GM11168 (cell line): ENCODE results near the gene POU3F3.

Experiments used
- in situ Hi-C: fragments of 300-500 bp; cut with MboI; formaldehyde crosslinking; loops from one replicate; pipeline ENCODE4 v1.12.0; 2022; ENCODE audit warnings: low sequenced_read_pairs; ENCODE audit not compliant: unreplicated experiment

Gene POU3F3

DNA sequence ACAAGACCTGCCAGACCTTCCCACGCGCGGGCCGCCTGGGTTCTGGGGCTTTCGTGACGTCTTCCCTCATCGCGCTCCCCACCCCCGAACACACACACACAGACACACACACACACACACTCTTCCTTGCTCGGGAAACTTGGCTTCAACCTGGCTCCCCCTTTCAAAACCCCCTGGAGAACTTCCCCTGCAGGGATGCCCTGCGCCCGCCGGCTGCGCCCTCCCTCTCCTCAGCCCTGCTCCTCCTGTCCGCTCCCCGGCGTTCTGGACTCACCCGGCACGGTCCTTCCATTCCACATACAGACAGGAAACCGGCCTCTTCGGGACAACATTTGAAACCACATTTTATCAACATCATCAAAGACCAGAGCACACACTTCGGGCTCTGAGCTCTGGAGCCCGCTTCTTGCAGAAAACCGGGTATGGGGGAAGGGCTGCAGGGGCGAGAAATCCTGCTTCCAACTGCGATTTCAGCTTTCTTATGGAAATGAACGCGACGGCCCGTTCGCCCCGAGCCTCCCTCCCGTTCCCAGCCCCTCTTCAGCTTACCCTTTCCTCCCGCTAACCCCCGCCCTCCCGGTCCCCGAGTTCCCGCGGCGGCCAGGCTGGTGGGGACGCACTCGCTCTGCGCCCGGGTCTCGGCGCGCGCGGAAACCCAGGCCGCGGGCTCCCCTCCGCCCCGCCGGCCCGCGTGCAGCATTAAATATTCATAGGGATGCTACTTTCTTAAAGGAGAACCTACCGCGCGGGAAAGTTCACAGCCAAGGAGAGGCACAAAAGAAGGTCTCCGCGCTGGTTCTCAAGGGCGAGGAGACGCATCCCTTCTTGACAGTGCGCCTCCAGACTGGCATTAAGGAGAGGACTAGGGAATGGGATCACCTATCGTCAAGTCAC is 18.3 kb downstream of the POU3F3 start:
- in situ Hi-C loops, result loop anchor here (25.0 kb wide), 1 partner anchor 1710 kb away; no protein-coding TSS in a partner anchor

DNA sequence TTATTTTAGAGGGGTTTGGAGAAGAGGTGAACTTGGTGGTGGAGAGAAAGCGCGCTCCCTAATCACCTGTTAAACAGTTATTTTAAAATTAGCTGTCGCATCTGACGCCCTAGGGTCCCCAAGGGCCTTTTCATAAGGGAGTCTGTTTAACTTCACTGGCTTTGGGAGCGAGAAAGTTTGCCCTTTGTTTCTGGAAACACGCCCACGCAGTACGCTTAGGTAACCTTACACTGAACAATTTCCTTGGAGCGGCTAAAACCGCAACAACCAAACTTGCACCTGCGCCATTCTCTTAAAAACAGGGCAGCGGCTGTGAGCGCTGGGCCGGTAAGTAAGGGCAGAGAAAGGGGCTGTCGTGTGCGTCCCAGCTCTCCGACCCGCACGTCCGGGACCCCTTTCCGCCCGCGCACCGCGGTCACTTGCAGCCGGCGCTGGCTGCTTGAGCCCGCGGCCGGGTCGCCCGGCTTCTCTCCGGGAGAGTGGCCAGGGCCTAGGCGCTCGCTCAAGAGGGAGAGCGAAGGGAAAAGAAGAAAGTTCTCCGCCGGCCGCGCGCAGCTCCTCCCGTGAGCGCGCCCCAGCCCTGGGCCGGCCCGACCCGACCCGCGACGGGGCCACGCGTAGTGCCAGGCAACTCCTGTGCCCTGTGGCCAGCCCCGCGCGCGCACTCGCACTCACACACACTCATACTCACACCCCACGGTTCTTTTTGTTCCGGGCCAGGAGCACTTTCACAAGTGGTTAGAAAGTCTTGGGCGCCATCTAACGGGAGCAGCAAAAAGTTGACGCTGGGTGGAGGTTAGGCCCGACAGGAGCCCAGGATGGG is 19.2 kb downstream of the POU3F3 start:
- in situ Hi-C loops, result loop anchor here (25.0 kb wide), 1 partner anchor 1711 kb away; no protein-coding TSS in a partner anchor

DNA sequence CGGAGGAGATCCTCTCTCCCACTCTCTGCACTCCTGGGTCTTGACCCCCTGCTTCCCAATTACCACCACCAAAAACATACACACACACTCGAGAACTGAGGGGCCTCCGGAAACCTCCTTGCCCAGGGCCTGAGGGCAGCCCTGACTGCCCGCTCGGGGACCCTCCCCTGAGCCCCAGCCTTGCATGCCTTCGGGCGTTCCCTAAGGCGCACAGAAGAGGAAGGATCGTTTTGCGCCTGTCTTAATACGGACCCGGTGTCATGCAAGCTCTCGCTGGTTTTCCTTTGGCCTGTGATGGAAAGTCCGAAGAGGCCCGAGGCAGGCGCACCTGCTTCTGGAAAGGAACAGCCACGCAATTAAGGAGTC is 19.8 kb downstream of the POU3F3 start:
- in situ Hi-C loops, result loop anchor here (25.0 kb wide), 1 partner anchor 1711 kb away; no protein-coding TSS in a partner anchor

DNA sequence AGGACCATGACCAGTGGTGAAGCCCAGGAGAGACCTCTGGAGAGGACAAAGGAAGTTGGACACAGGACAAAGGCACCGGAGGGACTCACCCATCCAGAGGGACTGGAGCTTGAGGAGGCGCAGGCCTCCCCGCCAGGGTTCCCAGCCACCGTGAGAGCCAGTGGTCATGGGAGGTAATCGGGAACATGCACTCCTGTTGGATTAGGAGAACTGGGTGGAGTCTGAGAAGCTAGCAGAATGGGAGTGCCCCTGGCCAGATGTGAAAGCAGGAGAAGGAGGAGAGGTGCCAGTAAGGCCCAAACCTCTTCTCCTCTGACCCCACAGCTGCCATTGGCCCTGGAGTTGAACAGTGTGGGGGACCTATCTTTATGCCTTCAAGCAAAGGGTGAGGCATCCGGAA is 20.3 kb downstream of the POU3F3 start:
- in situ Hi-C loops, result loop anchor here (25.0 kb wide), 1 partner anchor 1712 kb away; no protein-coding TSS in a partner anchor

DNA sequence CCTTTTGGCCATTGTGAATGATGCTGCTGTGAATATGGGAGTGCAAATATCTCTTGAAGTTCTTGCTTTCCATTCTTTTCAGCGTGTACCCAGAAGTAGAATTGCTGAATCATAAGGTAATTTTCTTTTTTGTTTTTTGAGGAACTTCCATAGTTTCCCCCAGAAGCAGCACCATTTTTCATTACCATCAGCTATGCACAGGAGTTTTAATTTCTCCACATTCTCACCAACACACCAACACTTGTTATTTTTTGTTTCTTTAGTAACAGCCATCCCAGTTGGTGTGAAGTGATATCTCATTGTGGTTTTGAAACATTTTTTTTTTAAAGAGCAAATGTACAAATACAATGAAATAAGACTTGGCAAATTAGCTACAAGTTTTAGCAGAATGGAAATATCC is 21.3 kb downstream of the POU3F3 start:
- in situ Hi-C loops, result no loop called here

DNA sequence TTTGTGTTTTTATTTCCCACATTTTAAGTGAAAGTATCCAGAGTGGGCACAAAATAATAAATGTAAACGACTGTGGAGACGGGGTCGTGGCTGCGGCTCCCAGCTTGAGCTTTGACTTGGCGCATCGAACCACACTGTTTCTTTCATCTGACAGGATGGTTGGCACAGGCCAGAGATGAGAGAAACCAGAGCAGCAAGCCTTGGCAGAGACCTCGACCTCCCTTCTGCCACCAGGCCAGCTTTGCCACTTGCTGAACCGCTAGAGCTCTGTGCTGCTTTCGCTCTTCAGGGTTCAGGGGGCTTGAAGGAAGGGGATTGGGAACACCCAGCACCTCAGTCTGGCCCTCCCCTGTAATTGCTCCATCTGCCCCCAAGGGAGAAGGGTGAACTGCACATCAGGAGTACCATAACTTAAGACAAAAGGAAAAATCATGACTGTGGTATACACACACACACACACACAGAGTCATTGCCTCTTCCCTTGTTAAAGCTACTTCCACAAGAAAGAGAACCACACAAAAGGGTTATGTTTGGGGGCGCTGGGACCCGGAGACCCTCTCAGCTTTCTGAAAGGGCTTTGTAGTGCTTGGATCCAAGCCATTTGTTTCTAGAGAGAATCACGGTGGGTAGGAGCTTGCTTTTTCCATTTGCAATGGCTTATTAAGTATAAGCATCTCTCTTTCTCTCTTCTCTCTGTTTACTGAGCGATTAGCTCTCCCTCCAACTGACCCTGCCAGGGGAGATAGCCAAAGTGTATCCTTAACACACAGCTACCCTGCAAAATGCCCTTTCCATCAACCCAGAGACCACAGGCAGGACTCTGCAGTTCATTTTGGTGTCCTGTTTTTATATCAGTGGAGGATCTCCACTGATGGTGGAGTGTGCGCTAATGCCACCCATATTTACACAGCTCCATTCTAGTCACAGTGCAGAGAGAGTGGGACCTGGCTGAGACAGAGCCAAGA is 23.0 kb downstream of the POU3F3 start:
- in situ Hi-C loops, result no loop called here

DNA sequence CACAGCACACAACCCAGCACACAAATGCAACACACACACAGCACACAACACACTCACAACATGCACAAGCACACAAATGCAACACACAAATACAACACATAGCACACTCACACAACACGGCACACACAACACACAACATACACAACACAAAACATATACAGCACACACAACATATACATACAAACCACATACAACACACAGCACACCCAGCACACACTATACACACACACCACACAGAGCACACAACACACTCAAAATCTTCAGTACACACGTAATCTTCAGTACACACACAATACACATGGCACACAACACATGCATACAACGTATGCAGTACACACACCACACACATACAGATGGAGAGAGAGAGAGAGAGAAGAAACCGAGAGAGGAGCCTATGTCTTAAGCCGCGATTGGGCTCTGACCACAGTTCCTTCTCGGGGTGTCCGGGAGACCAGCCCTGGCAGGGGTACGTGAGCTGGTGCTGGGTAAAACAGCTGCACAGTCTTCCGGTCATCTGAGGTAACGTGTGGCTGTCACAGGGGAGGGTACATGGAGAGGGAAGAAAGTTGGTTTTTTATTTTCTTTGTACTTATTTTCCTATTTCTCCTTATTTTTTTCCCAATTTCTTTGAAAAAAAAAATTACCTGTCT is 25.1 kb downstream of the POU3F3 start:
- in situ Hi-C loops, result no loop called here

DNA sequence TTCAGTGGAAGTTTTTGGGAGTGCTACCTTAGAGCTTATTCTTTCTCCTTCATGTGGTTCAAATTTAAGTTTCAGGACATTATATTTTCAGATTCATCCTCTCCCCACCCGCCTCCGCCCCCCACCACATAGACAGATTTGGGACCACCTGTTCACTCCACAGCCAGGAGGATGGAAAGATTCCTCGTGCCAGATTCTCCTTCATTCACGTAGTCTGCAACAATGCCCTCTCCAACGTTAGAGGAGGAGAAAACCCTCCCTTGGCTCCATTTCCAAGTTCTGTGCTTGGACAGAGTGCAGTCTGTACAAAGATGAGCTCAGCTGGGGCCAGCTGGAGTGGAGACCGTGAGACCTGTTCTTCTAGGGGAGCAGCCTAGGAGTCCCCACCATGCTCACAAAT is 26.2 kb downstream of the POU3F3 start:
- in situ Hi-C loops, result no loop called here

DNA sequence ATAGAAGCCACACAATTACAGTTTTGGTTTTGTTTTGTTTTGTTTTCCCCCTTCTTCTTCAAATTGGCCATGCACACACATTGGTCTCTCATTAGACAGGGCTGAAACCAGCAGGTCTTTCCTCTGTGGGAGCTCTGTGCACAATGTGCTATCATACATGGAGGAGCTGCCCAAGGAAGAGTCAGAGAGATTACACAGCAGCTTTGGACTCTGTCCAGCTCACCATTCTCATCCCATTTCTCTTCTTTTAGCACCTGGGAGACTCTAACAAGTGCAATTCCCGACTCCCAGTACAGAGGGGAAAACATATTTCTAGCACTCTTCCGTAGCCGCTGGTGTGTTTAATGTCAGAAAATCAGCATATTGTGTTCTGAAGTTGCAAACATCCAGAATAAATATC is 29.4 kb downstream of the POU3F3 start:
- in situ Hi-C loops, result no loop called here

DNA sequence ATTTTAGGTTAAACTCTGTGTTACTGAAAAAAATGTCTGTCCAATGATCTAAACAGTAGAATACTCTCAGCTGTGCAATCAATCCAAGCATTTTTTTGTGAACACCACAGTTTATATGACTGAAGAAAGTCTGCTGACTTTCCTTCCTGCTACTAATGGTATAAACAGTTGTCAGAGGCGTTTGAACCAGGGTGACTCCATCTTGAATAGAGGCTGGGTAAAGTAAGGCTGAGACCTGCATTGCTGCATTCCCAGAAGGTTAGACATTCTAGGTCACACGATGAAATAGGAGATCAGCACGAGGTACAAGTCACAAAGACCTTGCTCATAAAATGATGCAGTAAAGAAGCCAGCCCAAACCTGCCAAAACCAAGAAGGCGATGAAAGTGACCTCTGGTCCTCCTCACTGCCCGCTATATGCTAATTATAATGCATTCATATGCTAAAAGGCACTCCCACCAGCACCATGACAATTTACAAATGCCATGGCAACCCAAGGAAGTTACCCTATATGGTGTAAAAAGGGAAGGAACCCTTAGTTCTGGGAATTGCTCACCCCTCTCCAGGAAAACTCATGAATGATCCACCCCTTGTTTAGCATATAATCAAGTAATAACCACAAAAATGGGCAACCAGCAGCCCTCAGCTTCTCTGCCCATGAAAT is 31.3 kb downstream of the POU3F3 start:
- in situ Hi-C loops, result no loop called here

DNA sequence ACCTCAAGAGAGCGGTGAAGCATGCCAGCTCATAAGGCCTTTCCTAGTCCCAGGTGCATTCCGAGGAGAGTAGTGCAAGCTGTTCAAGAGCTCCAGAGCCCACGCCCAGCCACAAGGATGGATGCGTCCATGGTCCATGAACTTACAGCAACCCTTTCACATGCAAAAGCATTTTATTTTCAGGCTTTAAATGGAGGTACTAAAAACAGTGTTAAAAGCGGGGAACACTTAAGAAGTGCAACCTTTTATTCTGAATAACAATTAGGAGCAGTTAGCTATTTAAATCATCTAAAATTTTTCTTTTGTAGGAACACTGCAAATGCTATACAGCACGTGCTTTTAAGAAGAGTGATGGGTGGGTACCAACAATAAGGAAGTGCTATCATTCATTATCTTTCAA is 33.8 kb downstream of the POU3F3 start:
- in situ Hi-C loops, result no loop called here

DNA sequence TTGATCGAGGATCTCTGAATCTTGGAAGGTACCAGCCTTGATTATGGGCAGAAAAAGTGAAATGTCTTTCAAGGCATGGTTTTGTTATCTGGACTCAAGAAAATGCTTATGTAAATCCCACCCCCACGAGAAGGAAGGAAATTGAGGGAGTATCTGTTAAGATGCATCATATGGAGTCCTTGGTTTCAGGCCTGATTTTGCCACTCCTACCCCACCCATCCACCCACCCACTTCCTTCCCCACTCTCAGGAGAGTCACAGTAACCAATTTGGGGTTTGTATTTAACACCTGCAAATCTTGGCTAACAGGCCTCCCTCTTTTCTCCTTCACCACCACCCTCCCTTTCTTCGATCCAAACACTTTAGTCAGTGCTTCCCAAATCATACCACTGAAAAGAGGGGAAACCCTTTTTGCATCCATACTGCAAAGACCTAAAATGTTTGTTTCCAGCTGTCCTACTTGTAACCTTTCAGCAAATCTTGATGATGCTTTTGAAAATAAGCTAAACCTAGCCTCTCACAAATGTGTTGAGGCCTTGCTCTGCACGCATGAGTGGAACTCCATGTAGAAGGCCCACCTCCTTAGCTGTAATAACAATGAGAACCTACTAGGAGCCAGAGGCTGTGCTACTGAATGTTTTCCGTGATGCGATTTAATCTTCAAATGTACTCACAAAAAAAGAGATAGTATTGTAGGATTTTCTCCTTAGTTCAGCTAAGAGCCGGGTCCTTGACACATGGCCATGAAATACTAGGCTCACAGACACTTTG is 34.8 kb downstream of the POU3F3 start:
- in situ Hi-C loops, result no loop called here

DNA sequence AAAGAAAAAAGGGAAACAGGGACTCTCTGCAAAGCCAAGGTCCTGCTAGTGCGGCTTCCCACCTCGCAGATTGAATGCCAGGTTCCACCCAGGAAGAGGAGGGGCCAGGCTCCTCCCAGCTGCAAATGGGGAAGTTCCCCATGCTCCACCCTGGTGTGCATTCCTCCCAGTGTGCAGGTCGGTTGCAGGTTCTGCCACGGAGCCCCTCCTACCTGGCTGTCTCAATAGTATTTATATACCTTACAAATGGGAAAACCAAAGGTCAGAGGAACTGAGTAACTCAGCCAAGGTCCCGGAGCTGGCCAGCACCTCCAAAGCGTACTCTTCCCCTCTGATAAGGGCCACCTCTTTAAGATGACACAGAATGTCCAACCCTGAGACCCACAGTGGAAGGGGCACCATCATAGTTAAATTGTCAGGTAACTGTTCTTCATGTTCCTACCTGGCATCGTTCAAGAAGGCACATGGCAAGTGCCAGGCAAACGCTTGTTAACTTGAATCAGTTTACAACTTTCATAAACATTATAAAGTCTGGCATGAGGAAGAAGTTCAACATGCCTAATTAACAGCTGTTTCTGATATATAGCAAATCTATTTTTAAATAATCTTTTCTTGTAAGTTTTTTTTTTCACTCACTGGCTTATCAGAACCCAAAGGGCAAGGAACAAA is 35.5 kb downstream of the POU3F3 start:
- in situ Hi-C loops, result no loop called here

DNA sequence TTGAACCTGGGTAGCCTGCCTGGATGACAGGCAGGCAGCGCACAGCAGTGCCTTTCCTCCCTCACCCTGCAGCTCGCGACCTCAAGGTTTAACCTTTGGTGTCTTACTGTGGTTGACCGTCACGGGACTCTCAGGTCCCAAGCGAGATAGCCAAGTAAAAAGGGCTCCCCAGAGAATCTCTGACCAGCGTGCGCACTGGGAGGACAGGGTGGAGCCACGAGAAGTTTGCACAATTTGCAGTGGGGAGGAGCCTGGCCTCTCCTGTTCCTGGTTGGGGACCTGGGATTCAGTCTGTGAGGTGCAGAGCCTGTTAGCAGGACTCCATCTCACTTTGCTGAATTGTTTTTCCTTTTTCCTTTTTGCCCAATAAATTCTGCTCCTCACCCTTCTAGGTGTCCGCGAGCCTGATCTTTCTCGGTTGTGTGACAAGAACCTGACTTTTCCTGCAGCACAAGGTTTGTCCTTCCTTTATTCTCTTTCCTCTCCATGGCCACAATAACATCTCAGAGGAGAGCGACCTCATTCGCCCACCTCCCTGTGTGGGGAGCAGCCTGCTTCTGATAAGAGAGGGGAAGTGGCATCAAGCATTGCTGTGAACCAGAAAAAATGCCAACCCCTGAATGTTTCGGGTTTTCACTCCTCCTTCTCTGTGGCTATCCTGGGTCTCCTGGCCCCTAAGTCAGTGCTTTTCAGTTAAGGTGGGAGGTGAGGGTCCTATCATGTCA is 36.2 kb downstream of the POU3F3 start:
- in situ Hi-C loops, result no loop called here

DNA sequence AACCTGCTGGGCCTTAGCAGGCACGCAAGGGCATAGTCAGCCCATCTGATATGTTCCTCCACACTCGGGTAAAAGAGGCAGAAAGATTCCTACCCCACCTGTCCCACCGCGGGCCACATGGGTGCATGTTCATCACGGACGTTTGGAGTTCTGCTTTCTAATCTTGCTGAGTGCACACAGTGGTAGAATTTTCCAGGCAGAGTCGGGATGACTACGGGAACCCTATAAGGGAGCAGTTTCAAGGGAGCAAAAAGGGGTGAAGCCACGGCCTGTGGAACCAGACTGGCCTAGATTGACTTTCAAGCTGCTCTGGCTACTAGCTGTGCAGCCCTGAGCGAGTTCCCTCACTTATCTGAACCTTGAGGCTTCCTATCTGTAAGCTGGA is 36.8 kb downstream of the POU3F3 start:
- in situ Hi-C loops, result no loop called here

DNA sequence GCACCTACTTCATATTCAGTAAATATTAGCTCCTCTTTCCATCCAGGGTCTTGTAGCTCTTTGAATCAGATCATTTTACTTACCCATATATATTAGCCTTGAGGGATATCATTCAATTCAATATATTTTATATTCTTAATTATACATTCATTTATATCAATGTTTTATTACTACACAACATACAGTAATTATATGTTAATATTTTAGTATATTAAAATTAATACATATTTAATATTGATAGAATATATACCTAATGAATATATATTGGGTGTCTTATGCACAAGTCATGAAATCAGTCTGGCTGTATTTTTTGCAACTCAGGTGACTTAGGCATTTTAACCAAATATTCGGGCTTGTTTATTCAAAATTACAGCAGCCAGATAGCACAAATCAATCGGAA is 37.2 kb downstream of the POU3F3 start:
- in situ Hi-C loops, result no loop called here

DNA sequence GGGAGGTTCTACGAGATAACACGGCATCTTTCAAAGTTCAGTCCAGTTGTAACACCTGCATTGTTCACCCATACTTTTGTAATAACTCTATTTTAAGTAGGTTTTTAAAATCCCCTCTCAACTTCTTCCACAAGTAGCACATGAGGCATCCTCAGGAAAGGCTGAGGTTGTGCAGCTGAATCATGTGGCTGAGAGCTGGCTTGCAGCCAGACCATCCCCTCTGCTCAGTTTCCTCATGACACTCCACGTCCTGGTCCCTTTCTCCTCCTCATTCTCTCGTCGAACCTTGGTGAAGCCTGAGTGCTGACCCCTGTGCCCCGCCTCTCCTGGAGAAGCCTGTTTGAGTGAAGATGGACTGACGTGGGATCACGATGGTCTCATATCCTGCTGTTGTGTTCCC is 42.5 kb downstream of the POU3F3 start:
- in situ Hi-C loops, result no loop called here
